ENCODE measurements around the gene ADAM12.
"Not testable (repeated sequence)": the region's sequence is repeated elsewhere in the genome, so short reads cannot be mapped to it uniquely, and the experiment has no call there.

ADAM12 gene

GRCh38 chr10:126373147-126373546 lies 15.1 kb downstream of the ADAM12 start:
- no peak for DNase-seq

DNA sequence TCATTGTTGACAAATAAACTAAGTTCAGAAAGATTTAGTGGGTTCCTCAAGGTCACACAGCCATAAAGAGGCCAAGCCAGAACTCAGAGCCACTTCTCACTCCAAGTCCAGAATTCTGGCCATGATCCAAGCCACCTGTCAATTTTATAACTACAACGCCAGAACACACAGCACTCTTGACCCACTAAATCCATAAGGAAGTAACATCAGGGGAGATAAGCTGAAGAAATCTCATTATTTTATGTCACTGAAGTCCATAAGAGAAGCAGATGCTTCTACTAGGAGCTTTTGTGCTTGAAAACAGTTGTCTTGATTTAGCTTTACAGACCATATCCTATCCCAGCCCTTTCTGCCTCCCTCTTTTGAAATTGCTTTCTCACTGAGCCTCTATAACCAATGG lies 15.9 kb downstream of the ADAM12 start:
- no peak for DNase-seq

DNA sequence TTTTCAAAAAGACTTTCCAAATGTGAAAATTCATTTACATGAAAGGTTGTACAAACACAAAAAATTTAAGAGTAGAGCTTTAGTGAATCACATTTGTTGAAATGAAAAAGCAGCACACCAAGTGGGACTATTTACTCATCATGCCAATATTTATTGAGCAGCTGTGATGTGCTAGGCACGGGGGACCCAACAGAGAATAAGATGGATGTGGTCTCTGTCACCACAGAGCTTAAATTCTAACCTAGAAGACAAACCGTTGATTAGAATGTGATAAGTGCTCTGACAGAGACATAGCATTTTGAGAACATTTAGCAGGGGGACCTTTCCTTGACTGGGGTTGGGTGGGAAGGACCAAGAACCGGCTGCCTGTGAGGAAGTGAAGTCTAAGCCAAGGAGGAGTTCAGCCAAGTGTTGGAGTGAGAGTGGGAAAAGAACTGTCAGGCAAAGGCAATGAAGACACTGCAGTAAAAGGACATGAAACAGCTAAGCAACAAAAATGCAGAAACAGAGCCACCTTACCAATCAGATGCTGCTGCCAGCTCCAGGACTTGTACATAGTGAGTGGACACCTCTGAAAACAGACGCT lies 19.1 kb downstream of the ADAM12 start:
- no peak for DNase-seq

- DNase-seq: no peak
Observed at GRCh38 chr10:126357169-126357568, 31.1 kb downstream of the ADAM12 start.

DNA sequence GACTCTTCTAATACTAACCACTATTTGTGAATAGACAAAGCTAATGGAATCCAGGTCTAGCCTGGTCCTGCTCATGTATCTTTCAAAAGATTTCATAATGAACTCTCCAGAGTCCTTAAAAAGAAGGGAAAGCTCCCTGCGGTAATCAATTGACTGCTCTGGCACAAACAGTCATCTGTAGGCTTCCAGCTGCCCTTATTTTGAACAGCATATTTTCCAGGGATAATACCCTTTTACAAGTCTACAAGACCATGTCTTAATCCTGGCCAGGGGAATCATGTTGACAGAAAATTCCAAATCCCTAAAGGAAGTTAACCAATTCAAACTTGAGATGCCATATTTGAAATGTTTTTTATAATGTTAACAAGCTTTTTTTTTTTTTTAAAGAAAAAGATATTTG lies 34.6 kb downstream of the ADAM12 start:
- no peak for DNase-seq

- no peak for DNase-seq
Observed at GRCh38 chr10:126352453-126352852, 35.8 kb downstream of the ADAM12 start.

GRCh38 chr10:126351021-126351420 lies 37.3 kb downstream of the ADAM12 start:
- DNase-seq: no peak

DNA sequence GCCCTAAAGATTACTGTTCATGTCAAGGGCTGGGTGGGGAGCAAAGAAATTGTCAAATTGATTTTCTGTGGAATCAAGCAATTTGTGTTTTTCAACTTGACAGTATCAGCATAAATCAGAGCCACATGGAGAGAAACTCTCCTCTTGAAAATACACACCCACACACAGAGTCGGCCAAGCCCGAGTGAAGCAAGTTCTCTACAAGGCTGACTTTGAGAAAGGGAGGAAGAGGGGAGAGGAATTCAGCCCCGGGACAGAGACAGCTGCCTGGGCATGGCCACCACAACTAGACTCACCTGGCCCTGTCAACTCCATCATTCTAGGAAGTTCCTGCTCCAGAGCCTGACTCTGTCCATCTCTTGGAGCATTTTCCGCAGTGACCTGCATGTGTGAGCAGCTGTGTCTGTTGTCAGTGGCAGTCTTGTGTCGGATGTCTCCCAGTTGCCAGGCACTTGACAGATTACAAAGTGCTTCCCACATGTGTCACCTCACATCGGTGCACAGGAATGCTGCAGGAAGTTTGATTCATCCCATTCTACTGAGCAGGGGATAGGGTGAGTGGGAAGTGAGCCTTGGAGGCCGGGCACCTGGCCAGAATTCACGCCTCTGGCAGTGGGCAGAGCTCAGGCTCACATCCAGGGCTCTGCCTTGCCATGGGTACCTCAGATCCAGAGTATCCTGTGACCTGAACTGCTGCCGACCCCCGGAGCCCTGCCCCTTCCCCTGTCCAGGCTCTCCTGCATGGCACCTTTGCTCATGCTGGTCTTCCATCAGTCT lies 37.9 kb downstream of the ADAM12 start:
- DNase-seq: no peak

DNA sequence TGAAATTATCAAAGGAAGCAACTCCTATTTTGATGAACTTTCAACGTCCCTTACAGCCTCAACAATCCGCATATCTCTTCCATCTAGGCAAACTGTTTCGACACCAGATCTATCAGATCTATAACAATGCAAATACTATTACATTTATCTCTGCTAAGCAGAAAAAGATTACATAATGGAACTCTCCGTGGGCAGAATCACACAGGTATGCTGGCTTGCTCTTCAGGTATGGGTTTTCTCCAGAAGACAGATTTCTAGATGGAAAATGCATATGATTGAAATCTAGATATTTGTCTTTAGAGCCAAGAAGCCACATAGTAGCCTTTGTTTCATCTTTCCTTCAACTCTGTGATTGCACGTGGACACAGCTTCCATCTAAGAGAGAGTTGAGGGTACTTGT lies 38.6 kb downstream of the ADAM12 start:
- no peak for DNase-seq

- DNase-seq: no peak
Observed at GRCh38 chr10:126349101-126349500, 39.2 kb downstream of the ADAM12 start.

- not testable (repeated sequence) for DNase-seq
Observed at GRCh38 chr10:126343496-126343895, 44.8 kb downstream of the ADAM12 start.

- DNase-seq: no peak
Observed at GRCh38 chr10:126342680-126343079, 45.6 kb downstream of the ADAM12 start.

- no peak for DNase-seq
Observed at GRCh38 chr10:126341491-126341890, 46.8 kb downstream of the ADAM12 start.

GRCh38 chr10:126337251-126337810 lies 50.9 kb downstream of the ADAM12 start:
- DNase-seq: no peak

DNA sequence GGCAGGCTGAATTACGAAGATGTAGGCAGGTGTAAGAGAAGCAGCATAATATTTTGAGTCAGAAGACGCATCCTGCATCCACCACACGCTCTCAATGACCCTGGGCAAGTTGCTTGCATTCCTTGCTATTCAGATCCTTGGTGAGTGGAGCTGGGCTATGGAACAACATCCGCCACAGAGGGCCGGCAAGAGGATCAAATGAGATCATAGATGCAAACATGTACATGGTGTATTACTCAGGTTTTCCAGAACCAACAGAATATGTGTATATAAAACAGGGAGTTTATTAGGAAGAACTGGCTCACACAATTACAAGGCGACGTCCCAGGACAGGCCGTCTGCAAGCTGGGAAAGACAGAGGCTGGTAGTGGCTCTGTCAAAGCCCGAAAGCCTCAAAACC lies 51.5 kb downstream of the ADAM12 start:
- DNase-seq: no peak

- no peak for DNase-seq
Observed at GRCh38 chr10:126334272-126334671, 54.0 kb downstream of the ADAM12 start.

DNA sequence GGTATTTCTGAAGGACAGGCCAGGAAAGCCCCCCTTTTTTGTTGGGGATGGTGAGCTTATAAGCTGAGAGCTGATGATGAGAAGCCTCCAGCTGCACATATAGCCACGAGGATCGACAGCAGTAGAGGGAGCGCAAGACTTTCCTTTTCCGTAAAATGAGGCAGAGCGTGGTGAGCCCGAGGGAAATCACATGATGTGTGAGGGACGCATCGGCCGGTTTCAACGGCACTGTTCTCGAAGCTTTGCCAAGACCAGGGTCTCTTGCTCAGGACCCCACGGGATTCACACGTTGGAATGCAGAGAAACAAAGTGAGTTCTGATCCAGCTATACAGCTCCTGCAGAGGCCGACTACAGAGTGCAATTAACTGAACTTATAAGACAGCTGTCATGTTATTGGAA lies 55.7 kb downstream of the ADAM12 start:
- DNase-seq: no peak

DNA sequence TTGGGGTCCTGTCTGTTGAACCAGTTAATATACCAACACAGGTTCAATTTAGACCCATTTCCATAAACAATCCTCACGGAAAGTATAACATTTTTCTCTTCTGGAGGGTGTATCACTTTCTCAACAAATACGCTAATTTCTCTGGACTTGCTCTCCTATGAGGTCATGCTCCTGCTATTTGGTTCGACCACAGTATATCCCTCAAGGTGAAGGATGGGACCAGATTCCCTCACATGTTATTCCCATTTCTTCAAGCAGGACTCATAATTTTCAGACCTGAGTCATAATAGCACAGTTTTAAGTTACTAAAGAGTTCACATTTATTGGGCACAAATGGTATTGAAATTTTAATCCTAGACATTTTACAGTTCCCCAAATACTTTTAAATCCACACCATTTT lies 57.2 kb downstream of the ADAM12 start:
- no peak for DNase-seq

DNA sequence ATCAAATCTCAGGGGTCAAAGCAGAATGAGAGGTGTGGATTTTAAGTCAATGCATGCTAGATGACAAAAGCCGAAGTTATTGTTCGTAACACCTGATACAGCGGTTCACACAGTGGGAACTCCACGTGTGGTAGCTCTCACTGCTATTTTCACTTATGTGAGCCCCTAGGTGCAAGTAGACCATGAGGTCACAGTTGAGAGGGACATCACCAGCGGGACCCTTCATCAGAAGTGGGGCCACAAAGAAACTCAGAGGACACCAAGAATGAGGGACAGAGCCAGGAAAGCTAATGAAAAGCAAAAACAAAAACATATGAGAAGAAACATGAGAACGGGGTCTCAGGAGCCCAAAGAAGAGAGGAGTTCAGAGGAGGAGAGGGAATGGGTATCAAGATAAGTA lies 63.5 kb downstream of the ADAM12 start:
- no peak for DNase-seq

- no peak for DNase-seq
Observed at GRCh38 chr10:126321440-126321839, 66.8 kb downstream of the ADAM12 start.

GRCh38 chr10:126317751-126318150 lies 70.5 kb downstream of the ADAM12 start:
- DNase-seq: no peak

GRCh38 chr10:126315494-126316177 lies 72.6 kb downstream of the ADAM12 start:
- no peak for DNase-seq

DNA sequence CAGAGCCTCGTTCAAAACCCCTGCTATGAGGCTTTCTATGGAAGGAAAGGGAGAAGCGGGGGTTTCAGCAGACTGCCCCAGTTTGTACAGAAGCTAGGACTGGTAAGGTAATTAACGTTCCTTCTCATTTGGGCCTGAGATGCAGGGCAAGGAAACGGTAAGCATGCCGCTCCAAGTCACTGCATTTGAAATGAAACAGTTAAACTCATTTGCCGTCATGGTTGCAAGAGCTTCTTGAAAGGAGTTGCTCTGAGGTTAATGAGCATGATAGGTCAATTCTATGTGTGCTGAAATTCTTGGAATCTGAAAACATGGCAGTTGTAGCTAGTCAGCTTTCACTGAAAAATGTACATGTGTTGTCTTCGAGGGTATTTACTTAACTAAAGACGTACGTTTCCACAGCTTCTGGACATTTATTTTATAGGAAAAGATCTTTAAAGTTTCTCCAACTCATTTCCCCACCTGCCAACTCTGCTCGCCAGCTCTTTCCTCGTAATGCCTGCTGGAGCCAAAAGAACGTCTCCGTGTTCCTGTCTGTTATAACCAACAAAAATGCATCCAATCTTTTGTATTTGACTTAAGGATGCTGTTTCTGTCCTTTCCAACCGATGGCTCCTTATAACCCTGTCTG lies 73.3 kb downstream of the ADAM12 start:
- no peak for DNase-seq
